HG03442 (cell line): Measurements from ENCODE around the gene MYO3A.
"Not testable (repeated sequence)": the region's sequence is repeated elsewhere in the genome, so short reads cannot be mapped to it uniquely, and the experiment has no call there.

Experiments
- ATAC-seq: cut with Tn5 transposase; IDR thresholded peaks from one replicate; pipeline ENCODE4 v1.9.1; 2021; ENCODE audit warnings: mild to moderate bottlenecking, moderate library complexity; ENCODE audit not compliant: unreplicated experiment

Gene MYO3A

DNA sequence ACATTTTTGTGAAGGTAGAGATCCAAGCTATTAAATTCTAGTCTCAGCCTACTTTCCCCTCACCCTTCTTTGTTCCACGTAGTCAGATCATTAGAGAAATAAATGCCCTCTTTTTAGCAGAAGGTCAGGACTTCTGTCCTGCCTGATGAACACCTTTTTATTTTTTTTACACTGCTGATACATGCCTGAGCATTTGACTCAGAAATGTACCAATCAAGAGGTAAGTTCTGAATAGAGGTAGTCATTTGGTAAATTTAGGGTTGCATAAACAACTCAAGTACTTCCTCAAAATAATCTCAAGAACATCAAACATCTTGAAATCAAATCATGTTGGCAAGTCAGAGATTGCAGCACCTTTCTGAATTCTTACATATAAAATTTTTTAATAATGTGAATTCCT is 133.7 kb downstream of the MYO3A start:
- ATAC-seq: no peak

DNA sequence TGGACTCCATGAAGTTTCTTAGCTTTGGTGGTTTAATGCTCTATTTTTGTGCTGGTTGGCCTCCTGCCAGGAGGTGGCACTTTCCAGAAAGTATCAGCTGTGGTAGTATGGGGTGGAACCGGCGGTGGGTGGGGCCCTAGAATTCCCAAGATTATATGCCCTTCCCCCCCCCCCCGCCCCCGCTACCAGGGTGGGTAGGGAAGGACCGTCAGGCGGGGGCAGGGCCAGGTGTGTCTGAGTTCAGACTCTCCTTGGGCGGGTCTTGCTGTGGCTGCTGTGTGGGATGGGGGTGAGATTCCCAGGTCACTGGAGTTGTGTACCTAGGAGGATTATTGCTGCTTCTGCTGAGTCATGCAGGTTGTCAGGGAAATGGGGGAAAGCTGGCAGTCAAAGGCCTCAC is 146.9 kb downstream of the MYO3A start:
- ATAC-seq: not testable (repeated sequence)

DNA sequence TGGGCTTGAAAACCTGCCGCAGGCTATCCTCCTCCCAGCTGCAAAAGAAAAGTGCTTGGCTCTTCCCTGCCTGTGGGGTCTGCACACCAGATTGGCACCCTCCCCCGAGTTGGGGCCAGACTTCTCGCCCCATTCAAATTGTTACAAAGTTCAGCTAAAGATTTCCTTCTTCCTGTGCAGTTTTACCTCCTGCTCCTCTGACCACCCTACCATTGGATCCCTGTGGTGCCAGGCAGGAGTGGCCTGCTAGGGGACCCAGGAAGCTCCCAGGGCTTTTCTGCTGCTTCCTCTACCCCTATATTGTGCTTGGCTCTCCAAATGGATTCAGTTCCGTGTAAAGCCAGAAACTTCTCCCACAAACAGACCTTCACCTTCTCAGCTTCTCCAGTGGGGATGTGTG is 147.4 kb downstream of the MYO3A start:
- no peak for ATAC-seq

DNA sequence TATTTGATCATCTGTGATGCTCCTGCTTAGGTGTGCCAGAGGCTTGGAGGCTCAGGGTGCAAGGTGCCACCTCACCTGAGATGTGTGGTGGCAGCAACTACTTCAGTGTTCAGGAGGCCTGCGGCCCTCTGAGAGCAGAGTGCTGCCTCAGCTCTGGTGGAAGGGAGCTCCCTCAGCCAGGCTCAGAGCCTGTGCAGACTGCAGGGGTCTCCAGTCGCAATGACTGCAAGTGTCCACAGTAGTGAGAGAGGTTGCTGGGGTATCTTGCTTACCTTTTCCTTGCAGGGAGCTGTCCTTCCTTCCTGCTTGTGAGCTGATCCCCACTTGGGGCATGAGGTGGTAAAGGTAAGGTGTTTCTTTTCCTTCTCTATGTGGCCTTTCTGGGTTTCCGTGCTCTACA is 151.5 kb downstream of the MYO3A start:
- no peak for ATAC-seq

DNA sequence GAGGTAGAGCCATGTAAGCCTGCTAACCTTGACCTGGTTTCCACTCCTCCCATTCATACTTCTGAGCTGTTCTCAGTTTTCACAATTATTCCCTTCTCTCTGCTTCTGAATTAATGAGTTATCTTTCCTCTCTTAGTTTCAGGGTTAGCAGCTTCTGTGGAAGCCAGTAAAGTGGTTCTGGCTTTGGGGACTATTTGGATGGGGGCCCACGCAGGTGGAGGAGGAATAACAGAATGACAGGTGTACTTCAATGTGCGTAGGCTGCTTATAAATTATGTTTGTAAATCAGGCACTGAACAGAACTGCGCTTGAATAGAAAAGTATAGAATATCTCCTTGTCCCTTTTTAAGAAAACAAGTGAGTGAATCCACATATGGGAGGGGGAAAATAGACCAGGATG is 153.6 kb downstream of the MYO3A start:
- no peak for ATAC-seq

DNA sequence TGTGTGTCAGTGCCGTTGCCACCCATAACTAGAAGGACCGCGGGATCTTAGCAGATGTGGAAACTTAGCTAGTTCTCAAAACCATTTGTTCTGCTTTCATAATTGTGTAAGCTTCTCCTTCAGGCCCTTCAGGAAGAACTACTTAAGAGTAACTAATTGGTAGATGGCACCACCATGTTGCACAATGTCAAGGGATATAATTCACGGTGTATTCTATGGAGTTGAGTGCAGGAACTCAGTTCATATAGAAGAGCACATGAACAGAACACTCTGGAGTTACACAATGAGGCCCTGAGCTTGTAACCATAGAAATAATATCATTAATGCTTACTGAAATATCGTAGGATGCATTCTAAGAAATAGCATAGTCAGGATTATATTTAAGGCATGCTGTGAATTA is 156.0 kb downstream of the MYO3A start:
- no peak for ATAC-seq

DNA sequence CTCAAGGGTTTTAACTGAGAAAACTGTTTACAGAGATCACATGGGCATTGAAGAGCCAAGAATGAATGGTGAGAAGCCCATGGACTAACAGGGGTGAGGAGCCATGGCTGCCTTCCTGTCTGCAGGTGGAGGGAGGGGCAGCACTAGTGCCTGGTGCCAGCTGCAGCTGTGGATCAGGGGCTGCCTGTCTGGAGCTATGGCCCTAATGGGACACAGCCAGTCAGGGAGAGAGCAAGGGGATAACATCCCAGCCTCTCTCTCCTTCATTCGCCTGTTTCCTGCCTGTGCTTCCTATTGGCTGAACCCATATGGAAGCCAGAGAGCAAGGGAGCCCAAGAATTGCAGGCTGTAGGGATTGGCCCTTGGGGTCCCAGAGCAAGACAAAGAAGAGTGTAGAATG is 156.7 kb downstream of the MYO3A start:
- ATAC-seq: no peak

DNA sequence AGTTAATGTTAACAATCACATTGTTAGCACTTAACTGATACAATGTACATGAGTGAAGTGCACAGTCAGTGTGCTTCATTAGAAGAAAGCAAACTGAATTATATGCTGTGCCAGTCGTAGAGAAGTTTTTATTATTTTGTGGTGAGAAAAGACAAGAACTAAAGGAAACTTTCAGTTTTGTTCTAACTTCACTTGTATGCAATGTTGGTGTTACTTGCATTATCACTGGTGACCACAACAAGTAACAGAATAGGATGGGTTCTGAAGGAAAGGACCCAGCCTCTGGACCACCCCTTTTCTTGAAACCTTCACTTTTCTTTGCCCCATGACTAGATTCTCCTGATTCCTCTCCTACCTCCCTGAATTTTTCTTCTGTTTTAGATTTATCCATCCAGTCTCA is 159.2 kb downstream of the MYO3A start:
- no peak for ATAC-seq

DNA sequence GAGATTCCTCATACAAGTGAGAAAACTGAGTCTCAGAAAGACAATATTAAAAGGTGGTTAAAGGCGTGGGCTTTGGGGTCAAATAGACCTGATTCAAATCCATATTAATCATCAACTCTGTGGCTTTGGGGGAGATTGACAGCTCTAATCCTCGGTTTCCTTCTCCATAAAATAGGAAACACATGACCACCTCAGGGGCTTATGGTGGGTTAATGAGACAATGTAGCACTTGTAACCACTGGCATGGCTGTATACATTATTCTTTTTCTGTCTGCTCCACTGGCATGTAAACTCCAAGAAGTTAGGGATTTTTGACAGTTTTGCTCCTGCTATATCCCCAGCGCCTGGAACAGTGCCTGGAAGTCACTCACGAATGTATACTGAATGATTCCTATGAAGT is 161.8 kb downstream of the MYO3A start:
- ATAC-seq: no peak

DNA sequence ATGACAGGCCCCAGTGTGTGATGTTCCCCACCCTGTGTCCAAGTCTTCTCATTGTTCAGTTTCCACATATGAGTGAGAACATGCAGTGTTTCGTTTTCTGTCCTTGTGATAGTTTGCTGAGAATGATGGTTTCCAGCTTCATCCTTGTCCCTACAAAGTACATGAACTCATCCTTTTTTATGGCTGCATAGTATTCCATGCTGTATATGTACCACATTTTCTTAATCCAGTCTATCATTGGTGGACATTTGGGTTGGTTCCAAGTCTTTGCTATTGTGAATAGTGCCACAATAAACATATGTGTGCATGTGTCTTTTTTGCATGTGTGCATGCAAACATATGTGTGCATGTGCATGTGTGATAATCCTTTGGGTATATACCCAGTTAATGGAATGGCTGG is 163.5 kb downstream of the MYO3A start:
- ATAC-seq: not testable (repeated sequence)

DNA sequence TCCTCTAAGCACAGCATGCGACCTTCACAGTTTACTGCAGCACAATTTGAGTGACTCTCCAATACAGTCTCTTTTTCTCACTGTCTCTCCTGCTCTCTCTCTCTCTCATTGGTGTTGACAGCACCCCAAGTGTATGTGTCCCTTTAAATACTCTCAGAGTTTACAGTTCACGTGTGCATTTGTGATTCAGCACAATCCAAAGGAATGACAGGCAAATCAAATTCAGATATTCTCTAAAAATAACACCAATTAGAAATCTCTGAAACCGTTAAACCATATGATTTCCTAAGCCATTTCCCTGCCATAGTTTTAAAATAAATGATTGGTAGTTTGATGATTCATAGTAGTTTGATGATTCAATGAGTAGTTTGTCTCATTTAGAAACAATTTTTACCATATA is 178.5 kb downstream of the MYO3A start:
- no peak for ATAC-seq

DNA sequence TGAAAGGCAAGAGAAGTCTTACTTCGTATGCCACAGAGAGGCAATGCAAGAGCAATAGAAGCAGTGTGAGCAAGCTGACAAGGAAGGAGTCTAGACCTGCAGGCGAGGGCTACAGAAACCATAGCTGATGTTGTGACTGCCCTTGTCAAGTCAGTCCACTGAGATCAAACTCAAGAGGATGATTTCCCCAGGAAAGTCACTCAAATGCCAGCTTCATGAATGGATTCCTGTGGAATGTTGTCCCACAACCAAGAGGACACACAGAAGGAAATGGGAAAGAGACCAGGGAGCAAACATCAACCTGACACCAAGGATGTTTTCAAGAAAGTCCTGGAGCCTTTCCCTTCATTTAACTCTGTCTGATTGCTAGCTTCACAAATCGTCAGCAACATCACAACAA is 204.6 kb downstream of the MYO3A start:
- no peak for ATAC-seq

DNA sequence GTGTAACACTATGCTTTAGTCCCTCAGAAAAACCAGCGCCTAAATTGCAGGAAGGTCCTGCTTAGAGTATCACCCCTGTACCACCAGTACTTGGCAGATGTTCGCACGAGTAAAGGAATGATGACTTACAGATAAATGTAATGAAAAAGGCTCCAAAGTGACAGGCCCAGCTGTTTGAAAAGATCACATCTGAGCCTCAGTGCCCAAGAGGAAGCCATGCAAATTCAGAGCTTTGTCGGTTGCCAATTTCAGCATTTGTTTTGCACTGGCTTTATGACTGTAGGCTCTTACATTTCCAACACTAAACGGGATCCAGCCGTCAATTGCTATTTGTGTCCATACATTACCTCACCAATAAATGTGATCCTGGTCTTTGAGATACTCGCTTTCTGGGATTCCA is 222.0 kb downstream of the MYO3A start:
- no peak for ATAC-seq

DNA sequence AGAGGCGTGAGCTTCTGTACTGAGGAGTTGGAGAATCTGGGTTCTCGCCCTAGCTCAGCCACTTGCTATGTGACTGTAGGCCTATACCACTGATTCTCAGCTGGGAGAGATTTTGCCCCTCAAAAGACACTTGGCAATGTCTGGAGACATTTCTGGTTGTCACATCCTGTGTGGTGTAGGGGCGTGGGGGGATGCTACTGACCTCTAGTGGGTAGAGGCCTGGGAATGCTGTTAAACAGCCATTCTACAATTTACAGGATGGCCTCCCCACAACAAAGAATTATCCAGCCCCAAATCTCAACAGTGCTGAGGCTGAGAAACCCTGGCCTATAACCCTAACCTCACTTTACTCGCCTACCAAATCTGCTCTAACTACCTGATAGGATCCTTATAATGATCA is 223.7 kb downstream of the MYO3A start:
- ATAC-seq: no peak

DNA sequence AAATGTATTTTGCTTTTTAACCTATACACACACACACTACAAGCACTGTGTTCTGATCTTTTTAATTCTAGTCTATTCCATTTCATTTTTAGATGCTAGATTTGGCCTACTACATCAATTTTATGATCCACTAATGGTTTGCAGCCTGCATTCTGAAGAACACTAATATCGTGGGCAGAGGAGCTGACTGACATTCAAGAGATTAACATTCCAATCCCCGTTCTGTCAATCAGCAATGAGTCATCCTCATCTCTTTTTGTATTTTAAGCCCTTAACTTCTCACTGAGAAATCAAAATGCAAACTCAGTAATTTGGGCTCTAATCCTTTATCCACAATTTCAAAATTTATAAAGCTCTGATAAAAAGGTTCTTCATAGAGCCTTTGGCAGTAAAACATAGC is 235.4 kb downstream of the MYO3A start:
- ATAC-seq: no peak

DNA sequence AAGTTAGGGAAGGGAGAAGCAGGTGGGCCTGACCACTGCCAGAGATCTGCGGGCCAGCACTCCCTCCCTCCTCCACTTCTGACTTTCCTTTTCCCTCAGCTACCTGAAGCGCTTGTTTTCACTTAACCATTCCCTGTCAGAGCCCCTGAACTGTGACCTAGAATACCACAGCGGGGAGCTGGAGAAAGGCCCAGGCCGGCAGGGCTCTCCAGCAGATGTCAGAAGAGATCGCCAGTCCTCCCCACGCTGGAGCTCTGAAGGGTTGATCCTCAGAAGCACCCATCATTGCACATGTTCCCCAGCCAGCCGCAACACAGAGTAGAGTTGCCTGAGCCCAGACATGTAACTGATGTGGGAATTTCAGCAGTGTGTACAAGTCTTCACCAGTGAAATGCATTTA is 238.1 kb downstream of the MYO3A start:
- ATAC-seq: no peak

DNA sequence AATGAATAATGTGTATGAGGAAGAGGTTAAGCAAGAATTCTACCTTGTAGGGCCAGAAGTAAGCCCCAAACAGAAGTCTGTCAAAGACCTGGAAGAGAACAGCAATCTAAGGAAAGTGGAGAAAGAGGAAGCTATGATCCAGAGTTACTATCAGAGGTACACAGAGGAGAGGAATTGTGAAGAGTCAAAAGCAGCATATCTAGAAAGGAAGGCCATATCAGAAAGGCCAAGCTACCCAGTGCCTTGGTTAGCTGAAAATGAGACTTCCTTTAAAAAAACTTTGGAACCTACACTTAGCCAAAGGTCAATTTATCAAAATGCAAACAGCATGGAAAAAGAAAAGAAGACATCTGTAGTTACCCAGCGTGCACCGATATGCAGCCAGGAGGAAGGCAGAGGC is 239.8 kb downstream of the MYO3A start:
- ATAC-seq: no peak

DNA sequence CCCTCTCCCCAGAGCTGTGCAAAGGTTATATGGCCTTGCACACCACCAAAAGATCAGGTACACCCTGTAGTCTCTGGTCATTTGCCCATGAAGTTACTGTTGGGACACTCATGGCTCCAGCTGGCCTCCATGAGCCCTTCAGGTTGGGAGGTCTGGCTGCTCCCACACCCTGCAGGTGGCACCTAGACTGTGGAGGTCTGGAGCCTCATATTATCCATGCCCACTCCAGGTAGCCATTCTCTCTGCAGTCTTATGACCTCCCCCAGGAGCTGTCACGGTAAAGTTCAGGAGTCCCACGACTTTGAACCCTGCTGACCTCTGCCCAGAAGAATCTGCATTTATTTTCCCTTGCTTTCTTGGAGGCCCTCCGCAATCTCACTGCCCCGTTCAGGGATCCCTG is 243.3 kb downstream of the MYO3A start:
- ATAC-seq: no peak

DNA sequence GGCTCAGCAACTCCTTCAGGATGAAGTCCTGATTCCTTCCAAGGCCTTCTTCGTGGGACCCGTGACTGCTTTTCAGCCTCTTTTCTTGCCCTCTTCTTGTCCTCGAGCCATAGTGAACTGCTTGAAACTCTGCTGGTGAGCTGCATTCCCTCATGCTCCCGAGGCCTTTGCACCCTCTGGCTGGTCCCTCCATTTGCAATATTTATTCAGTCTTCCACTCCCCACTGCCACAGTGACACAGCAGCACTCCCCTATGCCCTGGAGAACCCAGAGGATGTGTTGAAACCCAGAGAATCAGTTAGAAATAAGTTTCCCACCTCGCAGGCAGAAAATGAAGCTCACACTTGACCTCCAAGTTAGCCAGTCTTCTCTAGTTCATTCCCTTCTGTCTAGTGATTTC is 260.2 kb downstream of the MYO3A start:
- ATAC-seq: no peak

DNA sequence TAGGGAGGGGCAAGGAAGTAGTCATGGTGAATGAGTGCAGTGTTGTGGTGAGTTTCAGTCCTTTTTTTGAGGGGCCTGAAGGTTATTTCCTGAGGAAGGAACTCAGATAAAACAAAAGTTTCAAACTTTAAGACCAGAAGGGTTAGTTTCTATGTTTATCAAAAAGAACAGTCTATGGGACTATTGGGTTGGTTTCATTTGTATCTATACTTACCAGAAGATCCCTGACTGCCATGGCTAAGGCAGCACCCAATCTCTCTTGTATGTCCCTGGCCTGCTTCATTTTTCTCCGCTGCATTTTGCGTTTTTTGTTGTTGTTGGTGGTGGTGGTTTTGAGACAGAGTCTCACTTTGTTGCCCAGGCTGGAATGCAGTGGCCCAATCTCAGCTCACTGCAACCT is 263.2 kb downstream of the MYO3A start:
- no peak for ATAC-seq

DNA sequence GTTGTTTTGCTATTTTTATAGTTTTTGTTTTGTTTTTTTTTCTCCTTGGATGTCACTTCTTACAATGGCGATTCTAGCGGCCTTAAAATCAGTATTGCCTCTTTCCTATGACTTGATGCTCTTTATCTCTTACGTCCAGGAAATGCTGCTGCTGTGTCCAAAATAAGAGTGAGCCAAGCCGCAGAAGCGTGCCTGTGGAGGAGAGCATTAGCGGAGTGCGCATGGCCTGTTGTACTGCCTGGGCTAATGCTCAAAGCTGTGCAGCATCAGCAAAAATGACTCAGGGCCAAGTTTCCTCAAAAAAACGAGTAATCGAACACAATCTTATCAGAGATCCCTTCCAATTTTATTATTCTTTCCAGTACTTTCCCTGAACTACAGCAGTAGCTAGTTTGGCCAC is 264.1 kb downstream of the MYO3A start:
- no peak for ATAC-seq

DNA sequence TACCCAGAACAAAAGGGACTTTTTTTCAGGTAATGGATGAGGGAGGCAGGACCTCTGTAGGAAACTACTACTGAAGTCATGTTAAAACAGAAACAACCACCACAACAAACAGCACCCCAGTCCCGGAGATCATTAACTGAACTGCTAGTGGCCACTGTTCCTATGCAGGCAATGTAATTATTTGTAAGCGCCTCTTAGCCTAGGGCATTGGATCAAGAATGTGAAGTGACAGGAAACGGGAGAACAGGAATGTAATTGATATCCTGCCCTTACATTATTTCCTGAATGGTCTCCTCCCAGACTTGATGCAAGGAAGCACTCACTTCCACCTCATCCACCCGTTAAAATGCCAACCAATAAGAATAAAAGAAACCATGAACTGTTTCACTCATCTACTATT is 265.8 kb downstream of the MYO3A start:
- no peak for ATAC-seq

DNA sequence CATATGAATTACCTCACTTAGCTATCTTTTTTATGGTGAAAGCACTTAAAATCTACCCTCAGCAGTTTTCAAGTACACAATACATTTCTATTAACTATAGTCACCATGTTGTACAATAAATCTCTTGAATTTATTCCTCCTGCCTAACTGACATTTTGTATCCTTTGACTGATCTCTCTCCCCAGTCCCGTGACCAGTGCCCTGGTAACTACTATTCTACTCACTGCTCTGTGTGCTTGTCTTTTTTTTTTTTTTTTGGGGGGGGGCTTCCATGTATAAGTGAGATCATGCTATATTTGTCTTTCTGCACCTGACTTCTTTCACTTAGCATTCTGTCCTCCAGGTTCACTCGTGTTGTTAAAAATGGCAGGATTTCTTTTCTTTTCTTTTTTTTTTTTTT is 271.2 kb downstream of the MYO3A start:
- no peak for ATAC-seq

DNA sequence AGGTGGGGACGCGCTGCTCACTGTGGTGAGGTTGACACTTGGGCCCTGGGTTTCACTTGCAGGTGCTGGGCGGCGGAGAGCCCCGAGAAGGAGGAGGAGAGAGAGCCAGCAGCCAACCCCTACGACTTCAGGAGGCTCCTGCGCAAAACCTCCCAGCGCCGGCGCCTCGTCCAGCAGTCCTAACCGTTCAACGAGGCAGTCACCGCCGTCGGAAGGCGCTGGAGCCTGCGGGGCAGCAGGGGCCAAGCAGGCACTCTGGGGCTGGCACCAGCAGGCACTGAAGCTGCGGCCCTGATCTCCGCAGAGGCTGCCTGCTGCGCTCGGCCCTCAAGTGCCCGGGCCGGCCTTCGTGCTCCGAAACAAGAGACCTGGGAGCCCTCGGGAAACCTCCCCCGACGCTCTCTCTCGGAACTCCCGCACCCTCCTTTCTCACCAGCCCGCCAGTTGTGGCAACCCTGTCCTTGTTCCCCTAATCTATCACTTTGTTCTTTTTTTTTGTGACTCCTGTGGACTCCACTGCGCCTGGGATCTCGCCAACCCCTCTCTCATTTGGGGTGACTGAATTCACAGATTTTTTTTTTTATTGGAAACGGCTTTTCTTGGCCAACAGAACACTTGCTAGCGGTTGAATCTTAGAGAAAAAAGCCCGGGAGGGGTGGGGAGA is 277.9 kb downstream of the MYO3A start:
- no peak for ATAC-seq
